ENCODE data around the gene TIMM44.

TIMM44 gene

GRCh38 chr19:7943444-7944176, at the start of gene TIMM44:
Gene TIMM44 (minus strand): TSS chr19:7943666. CDS start chr19:7943651, 15 bp downstream.
- DNase-seq (ENCODE audit: low spot score) = peak; percentile 100

GRCh38 chr19:7992575-7992974, 49.1 kb upstream of the TIMM44 start:
- no peak for DNase-seq (ENCODE audit: low spot score)

GRCh38 chr19:7989071-7989575, 45.7 kb upstream of the TIMM44 start:
- DNase-seq (ENCODE audit: low spot score) = no peak

- DNase-seq (ENCODE audit: low spot score) = no peak
Measured at GRCh38 chr19:7988307-7988706, 44.8 kb upstream of the TIMM44 start.

GRCh38 chr19:7987114-7987768, 43.8 kb upstream of the TIMM44 start:
- DNase-seq (ENCODE audit: low spot score) = no peak

- DNase-seq (ENCODE audit: low spot score) = no peak
Measured at GRCh38 chr19:7986321-7987113, 43.1 kb upstream of the TIMM44 start.

- no peak for DNase-seq (ENCODE audit: low spot score)
Measured at GRCh38 chr19:7985481-7985911, 42.0 kb upstream of the TIMM44 start.

- DNase-seq (ENCODE audit: low spot score) = no peak
Measured at GRCh38 chr19:7983995-7984837, 40.8 kb upstream of the TIMM44 start.

GRCh38 chr19:7983286-7983950, 40.0 kb upstream of the TIMM44 start:
- no peak for DNase-seq (ENCODE audit: low spot score)

GRCh38 chr19:7982651-7983099, 39.2 kb upstream of the TIMM44 start:
- no peak for DNase-seq (ENCODE audit: low spot score)

- no peak for DNase-seq (ENCODE audit: low spot score)
Measured at GRCh38 chr19:7982103-7982502, 38.6 kb upstream of the TIMM44 start.

- DNase-seq (ENCODE audit: low spot score) = no peak
Measured at GRCh38 chr19:7981661-7982060, 38.2 kb upstream of the TIMM44 start.

- DNase-seq (ENCODE audit: low spot score) = no peak
Measured at GRCh38 chr19:7981199-7981598, 37.7 kb upstream of the TIMM44 start.

- DNase-seq (ENCODE audit: low spot score) = no peak
Measured at GRCh38 chr19:7980635-7981121, 37.2 kb upstream of the TIMM44 start.

GRCh38 chr19:7980168-7980567, 36.7 kb upstream of the TIMM44 start:
- no peak for DNase-seq (ENCODE audit: low spot score)

GRCh38 chr19:7979559-7979958, 36.1 kb upstream of the TIMM44 start:
- no peak for DNase-seq (ENCODE audit: low spot score)

- no peak for DNase-seq (ENCODE audit: low spot score)
Measured at GRCh38 chr19:7979011-7979410, 35.5 kb upstream of the TIMM44 start.

- no peak for DNase-seq (ENCODE audit: low spot score)
Measured at GRCh38 chr19:7978179-7978825, 34.8 kb upstream of the TIMM44 start.

- no peak for DNase-seq (ENCODE audit: low spot score)
Measured at GRCh38 chr19:7977723-7978040, 34.2 kb upstream of the TIMM44 start.

- DNase-seq (ENCODE audit: low spot score) = no peak
Measured at GRCh38 chr19:7977021-7977722, 33.7 kb upstream of the TIMM44 start.

Data from globus pallidus (tissue), 1 donor.